Measurements from ENCODE around the gene CHCHD4.

The CHCHD4 gene

GRCh38 chr3:14138109-14138877 lies 13.6 kb upstream of the CHCHD4 start:
- no peak for TF ChIP-seq CTCF (IDR thresholded peaks at IDR 0.05)

- TF ChIP-seq CTCF (IDR thresholded peaks at IDR 0.05): no peak
These were observed 12.8 kb upstream of the CHCHD4 start for GRCh38 chr3:14137445-14137844.

- no peak for TF ChIP-seq CTCF (IDR thresholded peaks at IDR 0.05)
These were observed 12.3 kb upstream of the CHCHD4 start for GRCh38 chr3:14137004-14137403.

GRCh38 chr3:14135581-14135980 lies 10.9 kb upstream of the CHCHD4 start:
- no peak for TF ChIP-seq CTCF (IDR thresholded peaks at IDR 0.05)

GRCh38 chr3:14134291-14134690 lies 9.6 kb upstream of the CHCHD4 start:
- no peak for TF ChIP-seq CTCF (IDR thresholded peaks at IDR 0.05)

GRCh38 chr3:14133876-14134275 lies 9.2 kb upstream of the CHCHD4 start:
- no peak for TF ChIP-seq CTCF (IDR thresholded peaks at IDR 0.05)

- no peak for TF ChIP-seq CTCF (IDR thresholded peaks at IDR 0.05)
These were observed 8.6 kb upstream of the CHCHD4 start for GRCh38 chr3:14133188-14133800.
